ENCODE results near the gene MACROD2.

GRCh38 chr20:14304472-14304871 lies 309.2 kb downstream of the MACROD2 start:
- no peak for TF ChIP-seq POLR2A (IDR thresholded peaks at IDR 0.05)
- no peak for TF ChIP-seq CTCF (IDR thresholded peaks at IDR 0.05)
